Fibroblast of skin of back (primary cell): ENCODE data around the gene HOXA1.
A peak's percentile ranks its signal among the peaks of the same experiment; 100 is the strongest.

ENCODE experiments used
- DNase-seq: peaks from one replicate; pipeline ENCODE4 v3.0.0-alpha.2; 2013

HOXA1 gene

GRCh38 chr7:27131390-27131819, 35.6 kb upstream of the HOXA1 start:
- no peak for DNase-seq

- peak; percentile 17 for DNase-seq
Measured at GRCh38 chr7:27130540-27131389, 35.0 kb upstream of the HOXA1 start, which contains the start of gene HOXA4. HOXA4 (minus strand) TSS chr7:27130757; CDS start chr7:27130733, 24 bp downstream.

GRCh38 chr7:27129729-27130539, 34.1 kb upstream of the HOXA1 start:
- DNase-seq = no peak

GRCh38 chr7:27128776-27129728, 33.3 kb upstream of the HOXA1 start:
- no peak for DNase-seq

- DNase-seq = no peak
Measured at GRCh38 chr7:27128034-27128433, 32.2 kb upstream of the HOXA1 start.

GRCh38 chr7:27126596-27127327, 31.0 kb upstream of the HOXA1 start:
- DNase-seq = no peak

GRCh38 chr7:27125986-27126394, 30.2 kb upstream of the HOXA1 start:
- no peak for DNase-seq

GRCh38 chr7:27124902-27125689, 29.3 kb upstream of the HOXA1 start:
- no peak for DNase-seq

GRCh38 chr7:27124096-27124901, 28.5 kb upstream of the HOXA1 start:
- peak; percentile 29 for DNase-seq

GRCh38 chr7:27123477-27124053, 27.8 kb upstream of the HOXA1 start:
- no peak for DNase-seq

GRCh38 chr7:27123007-27123476, 27.2 kb upstream of the HOXA1 start:
- DNase-seq = no peak

GRCh38 chr7:27122077-27122910, 26.5 kb upstream of the HOXA1 start:
- no peak for DNase-seq

- no peak for DNase-seq
Measured at GRCh38 chr7:27121684-27122076, 25.9 kb upstream of the HOXA1 start.

GRCh38 chr7:27119412-27119911, 23.7 kb upstream of the HOXA1 start:
- DNase-seq = no peak

GRCh38 chr7:27118580-27118979, 22.8 kb upstream of the HOXA1 start:
- no peak for DNase-seq

GRCh38 chr7:27117887-27118491, 22.2 kb upstream of the HOXA1 start:
- DNase-seq = no peak

- no peak for DNase-seq
Measured at GRCh38 chr7:27116962-27117886, 21.4 kb upstream of the HOXA1 start.
